ENCODE results near the gene DENND1A. TPM values are rescaled to one million over a fixed set of nuclear protein-coding genes. Genes with fewer than 3 reads are reported as not detected.

DENND1A gene
- total and polyA plus RNA-seq, 2 donors: 6.7 to 9.2 TPM

DNA sequence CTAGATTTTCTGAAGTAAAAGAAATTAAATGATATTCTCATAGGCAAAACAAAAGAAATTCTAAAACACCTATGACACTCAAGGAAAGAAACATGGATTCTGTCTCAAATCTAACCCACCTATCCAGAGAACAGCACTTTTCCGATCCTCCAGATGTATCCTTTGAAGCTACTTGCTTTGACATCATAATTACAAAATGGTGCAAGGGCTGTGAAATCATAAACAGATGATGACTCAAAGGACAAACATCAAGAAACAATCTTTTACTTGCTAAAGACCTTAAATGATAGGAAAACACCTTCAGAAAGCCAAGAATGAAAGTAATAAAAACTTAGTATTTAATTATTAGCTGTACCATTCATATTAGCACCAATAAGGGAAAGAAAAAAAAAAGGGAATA lies 202.6 kb downstream of the DENND1A start:
- no peak for DNase-seq (ENCODE audit: low read depth in 6 of 9, low spot score in 9 of 9)
- Histone ChIP-seq H3K4me1 (ENCODE audit: control insufficient read depth in 2 of 2, insufficient read depth in 2 of 2, low read length in 2 of 2) (peaks cover 0 to 3% of the 10 kb centered on the region in 2 donors), H3K27me3 (ENCODE audit: control insufficient read depth in 2 of 2, insufficient read depth in 1 of 2, low read length in 1 of 2) (no peaks in the 10 kb centered on the region), H3K9me3 (ENCODE audit: control insufficient read depth in 2 of 2, insufficient read depth in 1 of 2, low read length in 1 of 2) (peaks cover 3 to 7% of the 10 kb centered on the region in 2 donors), H3K4me3 (ENCODE audit: low read length in 2 of 2) (no peak overlapping the region), H3K36me3 (ENCODE audit: control insufficient read depth in 2 of 2, insufficient read depth in 2 of 2, low read length in 1 of 2) (no peaks in the 10 kb centered on the region), H3K27ac (ENCODE audit: low read depth in 1 of 2, low read length in 1 of 2) (no peak overlapping the region)
- 100% methylated on average over 1 of the region's 1 CpG for WGBS

DNA sequence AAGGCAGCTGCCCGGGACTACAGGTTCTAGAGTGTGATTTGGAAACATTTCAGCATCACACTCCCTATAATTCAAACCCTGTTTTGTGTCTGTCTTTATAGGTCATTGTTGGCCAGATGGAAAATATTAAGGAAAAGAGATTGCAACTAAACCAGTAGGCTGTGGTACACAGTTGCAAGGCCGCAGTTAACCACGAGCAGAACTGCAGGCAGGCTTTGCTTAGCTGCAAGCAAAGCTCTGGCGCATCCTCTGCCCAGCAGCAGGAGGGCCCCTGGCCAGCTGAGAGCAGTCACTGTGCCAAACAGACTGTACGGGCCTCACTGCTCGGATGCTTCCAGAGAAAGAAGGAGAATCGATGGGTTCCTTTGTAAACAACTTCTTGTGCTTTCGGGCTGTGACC lies 204.5 kb downstream of the DENND1A start:
- DNase-seq (ENCODE audit: low read depth in 6 of 9, low spot score in 9 of 9): no peak
- no peak overlapping the region for H3K27ac ChIP-seq (ENCODE audit: low read depth in 1 of 2, low read length in 1 of 2)
- no peak overlapping the region for H3K4me3 ChIP-seq (ENCODE audit: low read length in 2 of 2)
- H3K27me3 ChIP-seq (ENCODE audit: control insufficient read depth in 2 of 2, insufficient read depth in 1 of 2, low read length in 1 of 2): no peaks in the 10 kb centered on the region
- H3K36me3 ChIP-seq (ENCODE audit: control insufficient read depth in 2 of 2, insufficient read depth in 2 of 2, low read length in 1 of 2): no peaks in the 10 kb centered on the region
- 94% methylated on average over 8 of the region's 8 CpGs for WGBS
- peaks cover 3 to 9% of the 10 kb centered on the region in 2 donors for H3K9me3 ChIP-seq (ENCODE audit: control insufficient read depth in 2 of 2, insufficient read depth in 1 of 2, low read length in 1 of 2)
- H3K4me1 ChIP-seq (ENCODE audit: control insufficient read depth in 2 of 2, insufficient read depth in 2 of 2, low read length in 2 of 2): peaks cover 0 to 3% of the 10 kb centered on the region in 2 donors

DNA sequence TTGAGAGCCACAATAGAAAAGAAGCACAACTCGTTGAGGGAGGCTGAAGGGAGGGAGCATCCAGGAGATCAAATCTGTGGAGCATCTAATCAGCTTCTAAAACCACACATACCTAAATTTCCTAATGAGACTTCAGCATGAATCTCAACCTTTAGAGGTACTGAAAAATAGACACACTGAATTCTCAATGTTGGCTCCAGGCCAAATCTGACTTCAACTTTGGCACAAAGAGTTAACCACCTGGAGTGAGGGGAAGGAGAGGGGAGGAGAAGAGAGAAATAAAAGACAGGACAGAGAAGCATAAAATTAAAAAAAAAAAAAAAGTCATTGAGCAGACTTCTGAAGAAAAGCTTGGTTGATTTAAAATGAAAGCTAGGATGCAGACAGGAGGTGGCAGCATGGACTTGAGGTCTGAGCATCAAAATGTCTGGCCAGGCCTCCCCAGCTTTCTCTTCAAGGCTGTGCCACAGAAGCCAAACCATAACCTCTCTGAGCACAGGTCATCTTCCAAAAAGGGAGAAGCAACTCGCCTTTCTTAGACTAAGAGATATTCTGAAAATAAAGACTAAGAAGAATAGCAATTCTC lies 205.6 kb downstream of the DENND1A start:
- WGBS: 96% methylated on average over 2 of the region's 2 CpGs
- H3K4me3 ChIP-seq (ENCODE audit: low read length in 2 of 2): no peak overlapping the region
- no peaks in the 10 kb centered on the region for H3K27me3 ChIP-seq (ENCODE audit: control insufficient read depth in 2 of 2, insufficient read depth in 1 of 2, low read length in 1 of 2)
- H3K27ac ChIP-seq (ENCODE audit: low read depth in 1 of 2, low read length in 1 of 2): no peak overlapping the region
- peaks cover 0 to 3% of the 10 kb centered on the region in 2 donors for H3K4me1 ChIP-seq (ENCODE audit: control insufficient read depth in 2 of 2, insufficient read depth in 2 of 2, low read length in 2 of 2)
- no peak for DNase-seq (ENCODE audit: low read depth in 6 of 9, low spot score in 9 of 9)
- H3K36me3 ChIP-seq (ENCODE audit: control insufficient read depth in 2 of 2, insufficient read depth in 2 of 2, low read length in 1 of 2): no peaks in the 10 kb centered on the region
- H3K9me3 ChIP-seq (ENCODE audit: control insufficient read depth in 2 of 2, insufficient read depth in 1 of 2, low read length in 1 of 2): peaks cover 3 to 9% of the 10 kb centered on the region in 2 donors

DNA sequence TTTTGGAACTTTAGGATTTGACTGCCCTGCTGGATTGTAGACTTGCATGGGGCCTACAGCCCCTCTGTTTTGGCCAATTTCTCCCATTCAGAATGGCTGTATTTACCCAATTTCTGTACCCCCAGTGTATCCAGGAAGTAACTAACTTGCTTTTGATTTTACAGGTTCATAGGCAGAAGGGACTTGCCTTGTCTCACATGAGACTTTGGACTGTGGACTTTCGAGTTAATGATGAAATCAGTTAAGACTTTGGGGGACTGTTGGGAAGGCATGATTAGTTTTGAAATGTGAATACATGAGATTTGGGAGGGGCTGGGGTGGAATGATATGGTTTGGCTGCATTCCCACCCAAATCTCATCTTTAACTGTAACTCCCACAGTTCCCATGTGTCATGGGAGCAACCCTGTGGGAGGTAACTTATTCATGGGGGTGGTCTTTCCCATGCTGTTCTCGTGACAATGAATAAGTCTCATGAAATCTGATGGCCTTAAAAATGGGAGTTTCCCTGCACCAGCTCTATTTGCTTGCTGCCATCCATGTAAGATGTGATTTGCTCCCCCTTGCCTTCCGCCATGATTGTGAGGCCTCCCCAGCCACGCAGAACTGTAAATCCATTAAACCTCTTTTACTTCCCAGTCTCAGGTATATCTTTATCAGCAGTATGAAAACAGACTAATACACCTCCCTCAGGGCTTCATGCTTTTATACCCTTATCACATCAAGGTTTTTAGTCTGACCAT lies 206.6 kb downstream of the DENND1A start:
- Histone ChIP-seq H3K4me3 (ENCODE audit: low read length in 2 of 2) (no peak overlapping the region), H3K36me3 (ENCODE audit: control insufficient read depth in 2 of 2, insufficient read depth in 2 of 2, low read length in 1 of 2) (no peaks in the 10 kb centered on the region), H3K4me1 (ENCODE audit: control insufficient read depth in 2 of 2, insufficient read depth in 2 of 2, low read length in 2 of 2) (peaks cover 0 to 3% of the 10 kb centered on the region in 2 donors), H3K27me3 (ENCODE audit: control insufficient read depth in 2 of 2, insufficient read depth in 1 of 2, low read length in 1 of 2) (no peaks in the 10 kb centered on the region), H3K9me3 (ENCODE audit: control insufficient read depth in 2 of 2, insufficient read depth in 1 of 2, low read length in 1 of 2) (peaks cover 3 to 9% of the 10 kb centered on the region in 2 donors), H3K27ac (ENCODE audit: low read depth in 1 of 2, low read length in 1 of 2) (no peak overlapping the region)
- WGBS: 83% methylated on average over 4 of the region's 4 CpGs
- DNase-seq (ENCODE audit: low read depth in 6 of 9, low spot score in 9 of 9): no peak

- H3K27ac ChIP-seq (ENCODE audit: low read depth in 1 of 2, low read length in 1 of 2): no peak overlapping the region
- 100% methylated on average over 4 of the region's 4 CpGs for WGBS
- DNase-seq (ENCODE audit: low read depth in 6 of 9, low spot score in 9 of 9): no peak
Measured at GRCh38 chr9:123722378-123722777, 207.5 kb downstream of the DENND1A start.

GRCh38 chr9:123718188-123718587 lies 211.7 kb downstream of the DENND1A start:
- H3K9me3 ChIP-seq (ENCODE audit: control insufficient read depth in 2 of 2, insufficient read depth in 1 of 2, low read length in 1 of 2): peaks cover 3 to 9% of the 10 kb centered on the region in 2 donors
- H3K4me1 ChIP-seq (ENCODE audit: control insufficient read depth in 2 of 2, insufficient read depth in 2 of 2, low read length in 2 of 2): no peaks in the 10 kb centered on the region
- H3K27ac ChIP-seq (ENCODE audit: low read depth in 1 of 2, low read length in 1 of 2): no peak overlapping the region
- no peak overlapping the region for H3K4me3 ChIP-seq (ENCODE audit: low read length in 2 of 2)
- no peak for DNase-seq (ENCODE audit: low read depth in 6 of 9, low spot score in 9 of 9)
- no peaks in the 10 kb centered on the region for H3K27me3 ChIP-seq (ENCODE audit: control insufficient read depth in 2 of 2, insufficient read depth in 1 of 2, low read length in 1 of 2)
- WGBS: 97% methylated on average over 1 of the region's 1 CpG
- H3K36me3 ChIP-seq (ENCODE audit: control insufficient read depth in 2 of 2, insufficient read depth in 2 of 2, low read length in 1 of 2): no peaks in the 10 kb centered on the region

More at GRCh38 chr9:123722378-123722777, 207.5 kb downstream of the DENND1A start:
- peaks cover 3 to 9% of the 10 kb centered on the region in 2 donors for H3K9me3 ChIP-seq (ENCODE audit: control insufficient read depth in 2 of 2, insufficient read depth in 1 of 2, low read length in 1 of 2)
- H3K4me1 ChIP-seq (ENCODE audit: control insufficient read depth in 2 of 2, insufficient read depth in 2 of 2, low read length in 2 of 2): peaks cover 0 to 3% of the 10 kb centered on the region in 2 donors
- no peaks in the 10 kb centered on the region for H3K27me3 ChIP-seq (ENCODE audit: control insufficient read depth in 2 of 2, insufficient read depth in 1 of 2, low read length in 1 of 2)
- H3K36me3 ChIP-seq (ENCODE audit: control insufficient read depth in 2 of 2, insufficient read depth in 2 of 2, low read length in 1 of 2): no peaks in the 10 kb centered on the region
- H3K4me3 ChIP-seq (ENCODE audit: low read length in 2 of 2): no peak overlapping the region

DNA sequence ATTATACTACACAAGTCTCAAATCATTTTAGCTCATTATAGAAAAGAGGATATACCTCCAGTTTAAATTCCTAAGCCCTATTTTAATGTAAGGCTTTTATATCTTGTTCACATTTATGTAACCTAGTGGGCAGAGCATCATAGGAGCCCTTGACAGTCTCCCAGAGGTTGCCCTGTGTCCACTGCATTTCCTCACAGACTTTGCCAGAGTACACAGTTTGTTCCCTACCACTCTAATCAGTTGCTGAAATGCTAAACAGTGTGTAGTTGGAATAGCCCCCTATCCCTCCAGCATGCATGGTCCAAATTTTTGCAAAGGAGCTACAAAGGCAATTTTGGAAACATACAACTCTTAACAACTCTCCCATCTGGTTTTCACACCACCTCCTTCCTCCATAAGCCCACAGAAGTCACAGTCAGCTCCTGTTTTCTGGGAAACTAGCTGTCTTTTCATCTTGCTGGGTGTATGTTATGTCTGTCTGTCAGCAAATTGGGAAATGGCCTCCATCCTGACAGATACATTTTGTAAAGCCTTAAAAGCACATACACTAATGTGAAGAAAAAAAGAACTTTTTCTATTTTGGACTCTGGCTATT lies 212.2 kb downstream of the DENND1A start:
- H3K36me3 ChIP-seq (ENCODE audit: control insufficient read depth in 2 of 2, insufficient read depth in 2 of 2, low read length in 1 of 2): no peaks in the 10 kb centered on the region
- H3K9me3 ChIP-seq (ENCODE audit: control insufficient read depth in 2 of 2, insufficient read depth in 1 of 2, low read length in 1 of 2): peaks cover 3 to 5% of the 10 kb centered on the region in 2 donors
- no peak for DNase-seq (ENCODE audit: low read depth in 6 of 9, low spot score in 9 of 9)
- no peak overlapping the region for H3K4me3 ChIP-seq (ENCODE audit: low read length in 2 of 2)
- H3K4me1 ChIP-seq (ENCODE audit: control insufficient read depth in 2 of 2, insufficient read depth in 2 of 2, low read length in 2 of 2): no peaks in the 10 kb centered on the region
- H3K27me3 ChIP-seq (ENCODE audit: control insufficient read depth in 2 of 2, insufficient read depth in 1 of 2, low read length in 1 of 2): no peaks in the 10 kb centered on the region
- no peak overlapping the region for H3K27ac ChIP-seq (ENCODE audit: low read depth in 1 of 2, low read length in 1 of 2)

DNA sequence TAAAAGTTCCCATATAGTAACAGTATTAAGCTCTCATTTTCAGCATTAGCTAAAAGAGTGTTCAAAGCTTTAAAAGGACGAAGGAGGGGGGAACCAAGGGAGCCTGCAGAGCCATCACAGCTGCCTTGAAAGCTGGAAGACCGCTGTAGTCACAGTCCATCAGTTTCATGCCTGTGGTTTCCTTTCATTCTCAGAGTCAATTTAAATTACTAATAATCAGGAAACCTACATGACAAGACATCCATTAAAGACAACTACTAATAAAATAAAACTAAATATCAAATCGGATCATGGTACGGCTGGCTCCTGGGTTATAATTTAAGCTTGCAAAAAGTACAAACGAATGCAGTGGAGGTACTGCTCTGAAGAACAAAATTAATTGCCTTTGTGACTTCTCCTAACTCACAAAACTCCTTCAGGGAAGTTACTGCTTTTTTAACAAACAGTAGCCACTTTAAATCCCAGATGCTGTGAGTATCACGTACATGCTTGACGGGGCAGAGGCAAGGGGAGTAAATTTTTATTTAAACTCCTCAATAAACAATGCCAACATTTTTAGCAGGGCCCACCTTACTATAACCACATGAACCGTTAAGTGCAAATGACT lies 213.5 kb downstream of the DENND1A start:
- Histone ChIP-seq H3K36me3 (ENCODE audit: control insufficient read depth in 2 of 2, insufficient read depth in 2 of 2, low read length in 1 of 2) (no peaks in the 10 kb centered on the region), H3K9me3 (ENCODE audit: control insufficient read depth in 2 of 2, insufficient read depth in 1 of 2, low read length in 1 of 2) (no peaks in the 10 kb centered on the region), H3K27ac (ENCODE audit: low read depth in 1 of 2, low read length in 1 of 2) (no peak overlapping the region), H3K4me1 (ENCODE audit: control insufficient read depth in 2 of 2, insufficient read depth in 2 of 2, low read length in 2 of 2) (no peaks in the 10 kb centered on the region), H3K27me3 (ENCODE audit: control insufficient read depth in 2 of 2, insufficient read depth in 1 of 2, low read length in 1 of 2) (no peaks in the 10 kb centered on the region), H3K4me3 (ENCODE audit: low read length in 2 of 2) (no peak overlapping the region)
- WGBS: 89% methylated on average over 8 of the region's 8 CpGs
- no peak for DNase-seq (ENCODE audit: low read depth in 6 of 9, low spot score in 9 of 9)

GRCh38 chr9:123715258-123715657 lies 214.7 kb downstream of the DENND1A start:
- no peak overlapping the region for H3K4me3 ChIP-seq (ENCODE audit: low read length in 2 of 2)
- no peaks in the 10 kb centered on the region for H3K9me3 ChIP-seq (ENCODE audit: control insufficient read depth in 2 of 2, insufficient read depth in 1 of 2, low read length in 1 of 2)
- no peaks in the 10 kb centered on the region for H3K27me3 ChIP-seq (ENCODE audit: control insufficient read depth in 2 of 2, insufficient read depth in 1 of 2, low read length in 1 of 2)
- WGBS: 97% methylated on average over 1 of the region's 1 CpG
- no peak for DNase-seq (ENCODE audit: low read depth in 6 of 9, low spot score in 9 of 9)
- H3K4me1 ChIP-seq (ENCODE audit: control insufficient read depth in 2 of 2, insufficient read depth in 2 of 2, low read length in 2 of 2): no peaks in the 10 kb centered on the region
- H3K36me3 ChIP-seq (ENCODE audit: control insufficient read depth in 2 of 2, insufficient read depth in 2 of 2, low read length in 1 of 2): no peaks in the 10 kb centered on the region
- no peak overlapping the region for H3K27ac ChIP-seq (ENCODE audit: low read depth in 1 of 2, low read length in 1 of 2)
